ENCODE measurements around the gene KLHL3.
A peak's percentile ranks its signal among the peaks of the same experiment; 100 is the strongest.

Gene KLHL3

GRCh38 chr5:137734962-137735554, 831 bp downstream of the KLHL3 start:
- TF ChIP-seq CTCF (IDR thresholded peaks at IDR 0.05; ENCODE audit: low read depth, low read length, missing control alignments): no peak
- H3K4me3 ChIP-seq (replicated peaks; ENCODE audit: low read depth, low read length): peak overlapping the region; percentile 41
- no peak for DNase-seq (ENCODE audit: extremely low read depth, low read depth)

GRCh38 chr5:137734331-137734730, 1.6 kb downstream of the KLHL3 start:
- H3K4me3 ChIP-seq (replicated peaks; ENCODE audit: low read depth, low read length): no peak overlapping the region; the same call in 1 of the 2 replicates
- no peak for DNase-seq (ENCODE audit: extremely low read depth, low read depth)
- TF ChIP-seq CTCF (IDR thresholded peaks at IDR 0.05; ENCODE audit: low read depth, low read length, missing control alignments): no peak

GRCh38 chr5:137733922-137734321, 2.0 kb downstream of the KLHL3 start:
- no peak overlapping the region for H3K4me3 ChIP-seq (replicated peaks; ENCODE audit: low read depth, low read length)
- DNase-seq (ENCODE audit: extremely low read depth, low read depth): no peak
- TF ChIP-seq CTCF (IDR thresholded peaks at IDR 0.05; ENCODE audit: low read depth, low read length, missing control alignments): no peak

- DNase-seq (ENCODE audit: extremely low read depth, low read depth): no peak
These were observed 2.9 kb downstream of the KLHL3 start for GRCh38 chr5:137733006-137733405.

GRCh38 chr5:137731176-137731575, 4.7 kb downstream of the KLHL3 start:
- TF ChIP-seq CTCF (IDR thresholded peaks at IDR 0.05; ENCODE audit: low read depth, low read length, missing control alignments): no peak
- no peak overlapping the region for H3K4me3 ChIP-seq (replicated peaks; ENCODE audit: low read depth, low read length)
- DNase-seq (ENCODE audit: extremely low read depth, low read depth): no peak

More at GRCh38 chr5:137733006-137733405, 2.9 kb downstream of the KLHL3 start:
- H3K4me3 ChIP-seq (replicated peaks; ENCODE audit: low read depth, low read length): no peak overlapping the region
- no peak for TF ChIP-seq CTCF (IDR thresholded peaks at IDR 0.05; ENCODE audit: low read depth, low read length, missing control alignments)

- no peak for DNase-seq (ENCODE audit: extremely low read depth, low read depth)
- TF ChIP-seq CTCF (IDR thresholded peaks at IDR 0.05; ENCODE audit: low read depth, low read length, missing control alignments): no peak
- H3K4me3 ChIP-seq (replicated peaks; ENCODE audit: low read depth, low read length): no peak overlapping the region
These were observed 5.6 kb downstream of the KLHL3 start for GRCh38 chr5:137730336-137730735.

- no peak for DNase-seq (ENCODE audit: extremely low read depth, low read depth)
These were observed 7.8 kb downstream of the KLHL3 start for GRCh38 chr5:137728048-137728447.

More at GRCh38 chr5:137728048-137728447, 7.8 kb downstream of the KLHL3 start:
- TF ChIP-seq CTCF (IDR thresholded peaks at IDR 0.05; ENCODE audit: low read depth, low read length, missing control alignments): peak; percentile 4
- H3K4me3 ChIP-seq (replicated peaks; ENCODE audit: low read depth, low read length): no peak overlapping the region

All from HFF-Myc (cell line).